Measurements from ENCODE around the gene EQTN.

DNA sequence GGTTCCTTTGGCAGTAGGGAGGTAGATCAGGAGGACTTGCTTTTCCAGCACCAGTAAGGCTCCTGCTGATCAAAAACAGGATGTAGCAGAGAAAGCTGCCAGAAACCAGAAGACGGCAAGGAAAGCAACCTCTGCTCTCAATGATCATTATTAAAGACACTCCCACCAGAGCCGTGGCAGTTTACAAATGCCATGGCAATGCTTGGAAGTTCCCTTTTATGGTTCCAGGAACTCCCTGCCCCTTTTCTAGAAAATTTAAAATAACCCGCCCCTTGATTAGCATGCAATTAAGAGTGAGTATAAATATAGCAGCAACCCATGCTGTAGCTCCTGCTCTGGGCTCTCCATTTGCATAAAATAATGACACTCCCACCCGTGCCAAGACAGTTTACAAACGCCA is 16.1 kb downstream of the EQTN start:
- TF ChIP-seq, protein P1, sequence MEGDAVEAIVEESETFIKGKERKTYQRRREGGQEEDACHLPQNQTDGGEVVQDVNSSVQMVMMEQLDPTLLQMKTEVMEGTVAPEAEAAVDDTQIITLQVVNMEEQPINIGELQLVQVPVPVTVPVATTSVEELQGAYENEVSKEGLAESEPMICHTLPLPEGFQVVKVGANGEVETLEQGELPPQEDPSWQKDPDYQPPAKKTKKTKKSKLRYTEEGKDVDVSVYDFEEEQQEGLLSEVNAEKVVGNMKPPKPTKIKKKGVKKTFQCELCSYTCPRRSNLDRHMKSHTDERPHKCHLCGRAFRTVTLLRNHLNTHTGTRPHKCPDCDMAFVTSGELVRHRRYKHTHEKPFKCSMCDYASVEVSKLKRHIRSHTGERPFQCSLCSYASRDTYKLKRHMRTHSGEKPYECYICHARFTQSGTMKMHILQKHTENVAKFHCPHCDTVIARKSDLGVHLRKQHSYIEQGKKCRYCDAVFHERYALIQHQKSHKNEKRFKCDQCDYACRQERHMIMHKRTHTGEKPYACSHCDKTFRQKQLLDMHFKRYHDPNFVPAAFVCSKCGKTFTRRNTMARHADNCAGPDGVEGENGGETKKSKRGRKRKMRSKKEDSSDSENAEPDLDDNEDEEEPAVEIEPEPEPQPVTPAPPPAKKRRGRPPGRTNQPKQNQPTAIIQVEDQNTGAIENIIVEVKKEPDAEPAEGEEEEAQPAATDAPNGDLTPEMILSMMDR (IDR thresholded peaks at IDR 0.05): no peak
- TF ChIP-seq POLR2A (IDR thresholded peaks at IDR 0.05): no peak

Data from heart left ventricle (tissue), 13 donors.